Stomach (tissue), 9 donors: Measurements from ENCODE around the gene LMBR1L. TPM values are rescaled to one million over a fixed set of nuclear protein-coding genes. Genes with fewer than 3 reads are reported as not detected.

ENCODE experiments used
- DNase-seq, 2 donors: peaks; one replicate each; pipeline versions ENCODE4 v3.0.0 to v3.0.0-alpha.2; 2013 to 2019
- H3K27ac ChIP-seq, 5 donors: fragments of 200-600 bp in 4 of 5; sonication (generic) in 4 of 5; one replicate each; pipeline ENCODE4 v1.5.1; 2013 to 2019; ENCODE audit warnings: mild to moderate bottlenecking in 1 of 5, moderate library complexity in 1 of 5
- H3K27me3 ChIP-seq, 3 donors: fragments of 200-600 bp; sonication (generic); one replicate each; pipeline ENCODE4 v1.5.1; 2017 to 2019; ENCODE audit warnings: mixed run types in 1 of 3
- H3K36me3 ChIP-seq, 4 donors: fragments of 200-600 bp; sonication (generic); 1 replicate in 3 of 4; 2 replicates in 1 of 4; pipeline ENCODE4 v1.5.1; 2016 to 2019
- H3K4me1 ChIP-seq, 4 donors: fragments of 200-600 bp; sonication (generic); one replicate each; pipeline ENCODE4 v1.5.1; 2016 to 2019
- H3K4me3 ChIP-seq, 4 donors: fragments of 200-600 bp; sonication (generic) in 3 of 4; one replicate each; pipeline ENCODE4 v1.5.1; 2016 to 2019; ENCODE audit warnings: mild to moderate bottlenecking in 1 of 4
- H3K9me3 ChIP-seq, 4 donors: fragments of 200-600 bp; sonication (generic); one replicate each; pipeline ENCODE4 v1.5.1; 2016 to 2019
- CTCF ChIP-seq, 7 experiments: fragments of 450-650 bp in 4 of 7; fragments of 200-600 bp in 3 of 7; sonication (generic) in 3 of 7; IDR thresholded peaks; one replicate each; pipeline ENCODE4 v1.5.1; 2016 to 2019; ENCODE audit warnings: antibody characterized with exemption in 7 of 7, control low read depth in 2 of 7, mild to moderate bottlenecking in 1 of 7
- EP300 ChIP-seq: sonication (generic); formaldehyde crosslinking; IDR thresholded peaks from one replicate; pipeline ENCODE4 v1.6.1; 2017; ENCODE audit warnings: antibody characterized with exemption
- POLR2A ChIP-seq, 4 donors: fragments of 450-650 bp; IDR thresholded peaks; one replicate each; pipeline ENCODE4 v1.6.1; 2016; ENCODE audit warnings: antibody characterized with exemption in 4 of 4, control low read depth in 2 of 4, mild to moderate bottlenecking in 1 of 4, moderate library complexity in 1 of 4
- POLR2AphosphoS5 ChIP-seq, 3 donors: sonication (generic); formaldehyde crosslinking; IDR thresholded peaks; one replicate each; pipeline ENCODE4 v1.6.1; 2016; ENCODE audit warnings: antibody characterized with exemption in 3 of 3
- WGBS, 5 donors: extraction: QIAGEN DNeasy Blood & Tissue Kit in 3 of 5; methylation state at CpG; one replicate each; pipeline versions ENCODE4 v1.1.5 to v1.1.7; 2013 to 2018; 5-methylcytosine and 5-hydroxymethylcytosine counted together
- intact Hi-C: fragments of 100-400 bp; cut with DNase I; formaldehyde crosslinking; loops from one replicate; pipeline ENCODE4 v1.15.1; 2023; ENCODE audit warnings: low total_unique reads
- polyA plus RNA-seq, 3 donors: library from polyadenylated mRNA; stranded (reverse); fragments of 200-250 nt; gene quantifications; one replicate each; pipeline ENCODE4 v1.2.3, GENCODE V29; 2013
- total RNA-seq, 5 donors: library from RNA; depleted of rRNA; stranded (reverse); fragments of >200 nt; gene quantifications; one replicate each; pipeline versions ENCODE4 v1.1.0 to v1.2.3, GENCODE V29; 2014 to 2016
- donor health status: healthy with polysubstance abuse.
- donor health status: Bipolar disorder and iron deficiency.
- donor health status: healthy.

LMBR1L gene
- total and polyA plus RNA-seq, 8 donors, result 6.8 to 61.4 (median 30.1) TPM

GRCh38 chr12:49059299-49060171 lies 51.1 kb downstream of the LMBR1L start:
- intact Hi-C loops, result loop anchor here (10.0 kb wide), 1 partner anchor 65 kb away; no protein-coding TSS in a partner anchor
- WGBS, 5 donors, result 0 to 3% (median 0%) methylated on average over 24 to 70 of the region's 70 CpGs
- H3K27me3 ChIP-seq, result no peaks in the 10 kb centered on the region
- H3K36me3 ChIP-seq, result peaks cover 6 to 8% (median 7%) of the 10 kb centered on the region in 4 donors
- H3K9me3 ChIP-seq, result no peaks in the 10 kb centered on the region
- TF ChIP-seq POLR2A (IDR thresholded peaks at IDR 0.05), result no peak
- TF ChIP-seq CTCF (IDR thresholded peaks at IDR 0.05), result no peak
- DNase-seq, result peak in 1 of 2 donors; percentile 65
- peak overlapping the region; percentile 80 to 99 (median 97) for H3K4me3 ChIP-seq
- peaks cover 48 to 67% (median 57%) of the 10 kb centered on the region in 4 donors for H3K4me1 ChIP-seq
- H3K27ac ChIP-seq, result peak overlapping the region; percentile 91 to 98 (median 95)

- H3K27ac ChIP-seq, result peak overlapping the region; percentile 91 to 98 (median 95)
- intact Hi-C loops, result no loop called here
- WGBS, 5 donors, result 0 to 14% (median 0%) methylated on average over 1 of the region's 1 CpG
- no peaks in the 10 kb centered on the region for H3K9me3 ChIP-seq
- DNase-seq, result no peak
- no peaks in the 10 kb centered on the region for H3K27me3 ChIP-seq
- H3K36me3 ChIP-seq, result peaks cover 12 to 13% (median 13%) of the 10 kb centered on the region in 4 donors
- TF ChIP-seq EP300 (no peak), CTCF (IDR thresholded peaks at IDR 0.05) (no peak), POLR2AphosphoS5 (IDR thresholded peaks at IDR 0.05) (no peak), POLR2A (IDR thresholded peaks at IDR 0.05) (no peak)
- H3K4me1 ChIP-seq, result peaks cover 48 to 68% (median 60%) of the 10 kb centered on the region in 4 donors
- H3K4me3 ChIP-seq, result peak overlapping the region; percentile 80 to 99 (median 97)
Measured at GRCh38 chr12:49059045-49059298, 51.7 kb downstream of the LMBR1L start.

- Histone ChIP-seq H3K4me1 (peaks cover 48 to 66% (median 60%) of the 10 kb centered on the region in 4 donors), H3K9me3 (no peaks in the 10 kb centered on the region), H3K27me3 (no peaks in the 10 kb centered on the region), H3K4me3 (peak overlapping the region; percentile 80 to 99 (median 97)), H3K27ac (peak overlapping the region; percentile 91 to 98 (median 95)), H3K36me3 (peaks cover 16 to 18% (median 17%) of the 10 kb centered on the region in 4 donors)
- intact Hi-C loops, result no loop called here
- 0 to 4% (median 3%) methylated on average over 4 to 5 of the region's 5 CpGs for WGBS, 5 donors
- no peak for TF ChIP-seq POLR2A (IDR thresholded peaks at IDR 0.05)
- DNase-seq, result no peak
Measured at GRCh38 chr12:49058366-49059044, 52.1 kb downstream of the LMBR1L start.

GRCh38 chr12:49057888-49058287 lies 52.8 kb downstream of the LMBR1L start:
- TF ChIP-seq POLR2AphosphoS5 (IDR thresholded peaks at IDR 0.05), result no peak
- no peak for TF ChIP-seq CTCF (IDR thresholded peaks at IDR 0.05)
- TF ChIP-seq EP300, result no peak
- TF ChIP-seq POLR2A (IDR thresholded peaks at IDR 0.05), result no peak
- peak overlapping the region; percentile 32 to 98 (median 95) for H3K27ac ChIP-seq
- H3K27me3 ChIP-seq, result no peaks in the 10 kb centered on the region
- DNase-seq, result no peak
- peak overlapping the region; percentile 80 to 99 (median 97) for H3K4me3 ChIP-seq
- intact Hi-C loops, result no loop called here
- no peaks in the 10 kb centered on the region for H3K9me3 ChIP-seq
- WGBS, 5 donors, result 0 to 5% (median 3%) methylated on average over 4 of the region's 4 CpGs
- H3K36me3 ChIP-seq, result peaks cover 23 to 24% (median 24%) of the 10 kb centered on the region in 4 donors
- H3K4me1 ChIP-seq, result peaks cover 48 to 66% (median 60%) of the 10 kb centered on the region in 4 donors
